ENCODE results near the gene SORT1. TPM values are rescaled to one million over a fixed set of nuclear protein-coding genes. Genes with fewer than 3 reads are reported as not detected.
A peak's percentile ranks its signal among the peaks of the same experiment; 100 is the strongest.

SORT1 gene
- polyA plus RNA-seq, 6 donors from 2014 or later = 0.16 to 1.3 (median 0.34) TPM; not detected in 2

DNA sequence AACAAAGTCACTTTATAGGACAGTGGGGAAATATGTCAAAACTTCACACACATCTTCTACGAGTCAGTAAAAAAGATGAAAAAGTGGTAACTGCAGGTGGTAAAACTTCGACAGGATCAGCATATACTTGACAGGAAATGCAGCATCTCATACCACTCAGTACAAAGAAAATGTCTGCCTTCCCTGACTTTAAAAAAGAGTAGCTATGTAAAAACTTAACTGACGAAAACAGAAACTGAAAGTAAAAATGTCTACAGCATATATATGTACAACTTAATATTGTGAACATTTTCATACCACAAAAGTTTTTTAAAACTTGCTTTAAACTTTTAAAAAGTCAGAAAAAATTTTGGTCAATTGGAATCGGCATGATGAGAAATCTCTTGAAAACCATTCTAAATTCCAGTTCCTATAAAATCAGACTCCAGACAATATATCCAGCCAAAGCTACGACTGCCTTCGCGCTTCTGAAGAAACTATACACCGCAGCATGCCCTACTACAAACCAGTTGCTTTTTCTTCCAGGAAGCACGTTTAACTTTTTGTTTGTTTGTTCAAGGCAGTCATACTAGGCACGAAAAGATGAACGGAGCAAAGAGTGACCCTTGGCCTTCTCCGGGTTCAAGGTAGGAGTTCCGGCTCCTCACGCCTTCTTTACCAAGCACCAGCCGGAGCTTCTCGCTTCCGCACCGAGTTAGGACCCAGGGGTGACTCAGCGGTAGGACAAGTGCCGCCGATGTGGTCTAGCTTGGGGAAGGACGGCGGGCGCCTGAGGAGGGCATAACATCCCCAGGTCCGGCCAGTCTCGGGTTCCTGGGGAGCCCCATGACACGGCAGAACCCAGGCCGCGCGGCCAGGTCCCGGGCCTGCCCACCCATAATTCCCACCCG, 27.9 kb upstream of the SORT1 start:
- ATAC-seq (ENCODE audit: low read depth in 2 of 2) (peak; percentile 16 to 17), DNase-seq (peak; percentile 53)
- no peaks in the 10 kb centered on the region for H3K9me3 Mint-ChIP-seq
- peak overlapping the region; percentile 91 to 100 (median 98) for H3K4me3 Mint-ChIP-seq
- H3K4me1 Mint-ChIP-seq = peaks cover 30 to 41% (median 33%) of the 10 kb centered on the region in 3 donors
- H3K36me3 Mint-ChIP-seq = no peaks in the 10 kb centered on the region
- H3K27me3 Mint-ChIP-seq = no peaks in the 10 kb centered on the region
- peak overlapping the region; percentile 92 to 98 (median 97) for H3K27ac Mint-ChIP-seq

- Mint-ChIP-seq H3K27me3 (no peaks in the 10 kb centered on the region), H3K4me3 (peak overlapping the region in 3 of 8 donors; percentile 2 to 100 (median 71)), H3K36me3 (no peaks in the 10 kb centered on the region), H3K9me3 (no peaks in the 10 kb centered on the region), H3K4me1 (peaks cover 30 to 44% (median 33%) of the 10 kb centered on the region in 3 donors), H3K27ac (peak overlapping the region in 5 of 6 donors; percentile 0 to 92 (median 69))
- DNase-seq = no peak
- no peak for ATAC-seq (ENCODE audit: low read depth in 2 of 2)
These were observed 25.8 kb upstream of the SORT1 start for GRCh38 chr1:109423498-109423897.

DNA sequence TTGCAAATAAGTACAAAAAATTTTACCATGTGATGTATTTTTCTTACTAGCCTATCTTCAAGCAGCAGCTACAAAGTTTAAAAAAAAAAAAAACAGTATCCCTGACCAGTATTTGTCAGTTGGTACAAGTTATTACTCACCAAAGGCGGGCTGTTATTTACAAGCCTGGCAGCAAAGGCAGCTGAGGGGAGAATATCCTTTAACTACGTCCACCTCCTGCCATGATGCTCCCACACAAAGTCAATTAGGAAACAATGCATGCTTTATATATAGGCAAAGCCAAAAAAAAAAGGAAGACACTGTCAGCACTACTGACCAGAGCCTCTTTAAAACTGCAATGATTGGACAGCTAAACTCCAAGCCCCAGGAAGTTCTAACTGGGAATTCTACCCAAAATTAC, 14.8 kb upstream of the SORT1 start:
- H3K27ac Mint-ChIP-seq = no peak overlapping the region
- H3K4me1 Mint-ChIP-seq = peaks cover 9 to 13% (median 9%) of the 10 kb centered on the region in 3 donors
- no peak for ATAC-seq (ENCODE audit: low read depth in 2 of 2)
- no peaks in the 10 kb centered on the region for H3K9me3 Mint-ChIP-seq
- no peak overlapping the region for H3K4me3 Mint-ChIP-seq
- no peak for DNase-seq
- peaks cover 44 to 49% of the 10 kb centered on the region in 2 donors for H3K36me3 Mint-ChIP-seq
- H3K27me3 Mint-ChIP-seq = no peaks in the 10 kb centered on the region

DNA sequence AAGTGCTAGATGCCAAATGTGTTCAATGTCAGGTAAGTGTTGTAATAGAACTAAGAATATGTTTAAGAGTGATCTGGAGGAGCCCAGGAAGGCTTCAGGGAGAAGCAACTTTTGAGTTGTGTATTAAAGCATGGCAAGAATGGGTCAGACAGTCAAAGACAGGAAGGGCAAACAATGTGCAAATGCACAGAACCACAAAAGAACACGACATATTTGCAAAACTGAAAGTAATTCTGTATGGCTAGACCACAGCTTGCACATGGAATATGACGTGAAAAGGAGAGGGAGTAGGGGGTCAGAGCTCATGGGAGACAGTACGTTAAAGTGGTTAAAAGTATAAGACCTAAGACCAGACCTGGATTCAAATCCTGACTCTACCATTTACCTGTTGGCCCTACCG, 7.1 kb upstream of the SORT1 start:
- ATAC-seq (ENCODE audit: low read depth in 2 of 2) = no peak
- Mint-ChIP-seq H3K4me3 (peak overlapping the region in 1 of 8 donors; percentile 1), H3K36me3 (peaks cover 24 to 26% of the 10 kb centered on the region in 2 donors)

GRCh38 chr1:109402025-109402424, 4.3 kb upstream of the SORT1 start:
- Mint-ChIP-seq H3K4me1 (peaks cover 11 to 18% (median 17%) of the 10 kb centered on the region in 3 donors), H3K27ac (no peak overlapping the region), H3K27me3 (peaks cover 0 to 13% (median 6%) of the 10 kb centered on the region in 3 donors), H3K9me3 (no peaks in the 10 kb centered on the region), H3K36me3 (peaks cover 9 to 15% of the 10 kb centered on the region in 2 donors), H3K4me3 (no peak overlapping the region)
- no peak for DNase-seq
- ATAC-seq (ENCODE audit: low read depth in 2 of 2) = no peak

More for the DNA sequence above, 7.1 kb upstream of the SORT1 start:
- no peak for DNase-seq
- Mint-ChIP-seq H3K9me3 (no peaks in the 10 kb centered on the region), H3K4me1 (peaks cover 7 to 9% (median 8%) of the 10 kb centered on the region in 3 donors), H3K27ac (peak overlapping the region in 1 of 6 donors; percentile 69), H3K27me3 (no peaks in the 10 kb centered on the region)

DNA sequence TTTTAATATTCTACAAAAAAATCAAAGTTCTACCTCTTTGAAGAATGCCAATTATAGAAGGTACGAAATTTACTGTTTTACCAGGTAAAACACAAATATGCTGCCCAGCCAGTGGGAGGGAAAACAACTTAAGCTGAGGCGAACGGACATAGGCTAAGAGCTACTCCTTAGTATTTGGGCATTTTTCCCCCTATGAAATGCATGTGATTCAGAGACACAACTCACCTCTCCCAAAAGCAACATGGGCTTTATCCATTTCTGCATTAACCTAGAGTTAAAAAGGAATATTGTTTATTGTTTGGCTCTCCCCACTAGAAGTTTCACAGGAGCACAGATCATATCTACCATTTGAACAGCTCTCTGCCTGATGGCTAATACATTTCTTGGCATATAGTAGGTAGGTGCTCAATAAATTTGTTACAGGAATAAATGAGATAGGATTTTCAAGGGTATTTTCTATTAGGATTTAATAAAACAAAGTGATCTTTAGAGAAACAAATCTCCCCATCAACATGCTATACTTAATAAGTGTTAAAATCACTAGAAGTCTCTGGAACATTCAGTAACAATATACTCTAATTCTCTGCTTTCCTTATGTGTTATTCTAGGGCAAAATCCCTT, 2.4 kb upstream of the SORT1 start:
- H3K27ac Mint-ChIP-seq = no peak overlapping the region
- H3K4me3 Mint-ChIP-seq = no peak overlapping the region
- H3K27me3 Mint-ChIP-seq = peaks cover 15 to 32% (median 25%) of the 10 kb centered on the region in 3 donors
- H3K9me3 Mint-ChIP-seq = peaks cover 0 to 2% (median 0%) of the 10 kb centered on the region in 7 donors
- peaks cover 0 to 7% of the 10 kb centered on the region in 2 donors for H3K36me3 Mint-ChIP-seq
- no peak for ATAC-seq (ENCODE audit: low read depth in 2 of 2)
- peaks cover 17 to 29% (median 27%) of the 10 kb centered on the region in 3 donors for H3K4me1 Mint-ChIP-seq
- DNase-seq = no peak

- no peaks in the 10 kb centered on the region for H3K36me3 Mint-ChIP-seq
- DNase-seq = peak; percentile 53
- peak; percentile 40 to 44 for ATAC-seq (ENCODE audit: low read depth in 2 of 2)
- peak overlapping the region in 4 of 8 donors; percentile 46 to 73 (median 59) for H3K4me3 Mint-ChIP-seq
- H3K27me3 Mint-ChIP-seq = peaks cover 22 to 39% (median 32%) of the 10 kb centered on the region in 3 donors
- peaks cover 0 to 2% (median 0%) of the 10 kb centered on the region in 7 donors for H3K9me3 Mint-ChIP-seq
- H3K4me1 Mint-ChIP-seq = peaks cover 13 to 23% (median 21%) of the 10 kb centered on the region in 3 donors
- H3K27ac Mint-ChIP-seq = no peak overlapping the region
These were observed 1.7 kb upstream of the SORT1 start for GRCh38 chr1:109399326-109399957.

DNA sequence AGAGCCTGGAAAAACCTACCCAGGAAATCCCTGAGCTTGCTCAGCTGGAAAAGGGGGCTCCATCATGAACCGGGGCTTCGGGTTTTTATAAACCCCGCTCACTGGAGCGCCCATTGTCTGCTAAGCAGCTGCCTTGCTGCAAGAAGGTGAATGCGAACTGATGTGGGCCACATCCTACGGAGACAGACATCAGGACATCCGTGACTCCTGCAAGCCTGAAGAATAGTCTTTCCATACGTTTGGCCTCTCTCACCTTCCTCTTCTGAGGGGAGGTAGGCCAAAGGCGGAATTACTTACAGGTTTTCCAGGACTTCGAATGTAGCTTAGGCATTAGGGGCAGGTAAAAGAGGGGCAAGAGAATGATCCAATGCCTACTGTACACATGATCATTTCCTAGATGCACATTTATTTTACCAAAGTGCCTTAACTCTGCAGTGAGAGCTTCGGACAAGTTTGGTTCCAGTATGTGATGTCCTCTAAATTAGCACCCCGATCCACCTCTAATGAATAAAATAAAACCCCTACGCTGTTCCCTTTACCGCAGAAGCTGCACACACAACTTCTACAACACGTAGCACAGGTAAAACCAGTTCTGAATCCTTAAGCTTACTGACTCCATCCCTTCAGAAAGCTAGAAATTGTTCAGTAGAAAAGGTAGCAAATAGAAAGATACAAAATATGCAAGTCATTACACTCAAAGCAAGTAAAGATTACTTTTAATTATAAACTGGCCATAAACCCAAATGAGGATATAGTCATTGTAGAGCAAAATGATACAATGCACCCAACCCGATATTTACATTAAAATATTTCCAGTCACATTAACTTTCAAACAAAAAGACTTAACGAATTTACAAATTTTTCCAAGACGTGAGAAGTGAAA, 866 bp upstream of the SORT1 start:
- Mint-ChIP-seq H3K4me1 (peaks cover 13 to 23% (median 21%) of the 10 kb centered on the region in 3 donors), H3K36me3 (no peaks in the 10 kb centered on the region), H3K27ac (peak overlapping the region in 1 of 6 donors; percentile 7), H3K4me3 (peak overlapping the region; percentile 73 to 92 (median 88)), H3K9me3 (peaks cover 0 to 2% (median 0%) of the 10 kb centered on the region in 7 donors), H3K27me3 (peaks cover 27 to 47% (median 40%) of the 10 kb centered on the region in 3 donors)
- no peak for ATAC-seq (ENCODE audit: low read depth in 2 of 2)
- DNase-seq = no peak

DNA sequence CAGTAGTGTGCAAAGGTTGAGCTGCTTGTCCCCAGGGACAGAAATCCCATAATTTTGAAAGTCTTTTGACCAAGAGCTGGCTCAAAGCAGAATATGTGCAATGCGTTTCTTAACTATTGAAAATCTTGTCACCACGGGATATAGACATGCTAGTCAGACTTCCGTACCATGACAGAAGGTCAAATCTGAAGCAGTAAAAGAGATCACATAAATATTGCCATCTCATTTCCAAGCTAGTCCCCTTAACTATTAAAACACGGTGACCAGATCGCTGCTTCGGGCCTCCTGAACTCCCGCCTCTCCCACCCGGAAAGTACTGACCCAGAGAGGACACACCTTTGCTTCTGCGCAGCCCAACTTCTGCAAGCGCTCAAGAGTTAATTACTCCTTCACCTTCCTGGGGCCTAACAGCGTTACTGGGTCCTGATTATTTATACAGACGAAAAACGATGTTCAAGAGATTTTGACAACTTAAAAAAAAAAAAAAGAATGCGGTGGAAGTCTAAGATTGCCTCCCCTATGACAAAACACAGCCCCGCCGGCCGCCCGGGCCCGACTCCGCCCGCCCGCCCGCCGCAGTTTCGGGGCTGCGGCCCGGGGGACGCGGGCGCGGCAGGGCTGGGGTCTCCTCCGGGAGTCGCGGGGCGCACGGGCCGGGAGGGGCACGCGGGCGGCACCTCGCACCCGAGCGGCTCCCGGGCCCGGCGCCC, 692 bp downstream of the SORT1 start:
- H3K27me3 Mint-ChIP-seq = peaks cover 42 to 62% (median 52%) of the 10 kb centered on the region in 3 donors
- no peaks in the 10 kb centered on the region for H3K36me3 Mint-ChIP-seq
- ATAC-seq (ENCODE audit: low read depth in 2 of 2) = peak; percentile 7 to 17

GRCh38 chr1:109396513-109396839, 1.2 kb downstream of the SORT1 start:
- H3K4me3 Mint-ChIP-seq = peak overlapping the region in 6 of 8 donors; percentile 44 to 95 (median 87)
- peaks cover 0 to 6% (median 0%) of the 10 kb centered on the region in 7 donors for H3K9me3 Mint-ChIP-seq
- H3K4me1 Mint-ChIP-seq = peaks cover 26 to 38% (median 36%) of the 10 kb centered on the region in 3 donors
- DNase-seq (no peak), ATAC-seq (ENCODE audit: low read depth in 2 of 2) (no peak)
- H3K27ac Mint-ChIP-seq = no peak overlapping the region
- H3K27me3 Mint-ChIP-seq = peaks cover 44 to 64% (median 56%) of the 10 kb centered on the region in 3 donors
- H3K36me3 Mint-ChIP-seq = no peaks in the 10 kb centered on the region

More for the DNA sequence above, 692 bp downstream of the SORT1 start:
- peaks cover 0 to 2% (median 0%) of the 10 kb centered on the region in 7 donors for H3K9me3 Mint-ChIP-seq
- H3K27ac Mint-ChIP-seq = peak overlapping the region in 1 of 6 donors; percentile 57
- no peak for DNase-seq
- H3K4me1 Mint-ChIP-seq = peaks cover 22 to 33% (median 30%) of the 10 kb centered on the region in 3 donors
- peak overlapping the region; percentile 83 to 95 (median 90) for H3K4me3 Mint-ChIP-seq

- Mint-ChIP-seq H3K27me3 (peaks cover 44 to 64% (median 58%) of the 10 kb centered on the region in 3 donors), H3K4me3 (peak overlapping the region in 7 of 8 donors; percentile 44 to 91 (median 79)), H3K27ac (no peak overlapping the region), H3K9me3 (peaks cover 0 to 7% (median 0%) of the 10 kb centered on the region in 7 donors), H3K4me1 (peaks cover 30 to 43% (median 40%) of the 10 kb centered on the region in 3 donors), H3K36me3 (no peaks in the 10 kb centered on the region)
- no peak for ATAC-seq (ENCODE audit: low read depth in 2 of 2)
- DNase-seq = no peak
These were observed 1.9 kb downstream of the SORT1 start for GRCh38 chr1:109395602-109396512.

All from naive B cell (primary cell).